Cardiac septum (tissue), 1 donor: ENCODE measurements around the gene NR2E1. TPM values are rescaled to one million over a fixed set of nuclear protein-coding genes. Genes with fewer than 3 reads are reported as not detected.

Source experiments
- DNase-seq: peaks from one replicate; pipeline ENCODE4 v3.0.0-alpha.2; 2020; ENCODE audit warnings: low spot score
- intact Hi-C: fragments of 100-400 bp; cut with DNase I; formaldehyde crosslinking; loops from one replicate; pipeline ENCODE4 v1.14.0; 2022
- total RNA-seq: library from RNA; stranded (reverse); fragmentation: NEBNext Ultra II Directional; extraction: Animal tissue kit (Norgen Biotek cat#: 25700); gene quantifications from one replicate; pipeline ENCODE4 v1.2.1, GENCODE V29; 2021
- donor health status: DM: no; HTN: no; CAD: no.

The NR2E1 gene
- total RNA-seq, 1 donor from 2014 or later: 0.08 TPM

- no peak for DNase-seq
- intact Hi-C loops: no loop called here
Observed at GRCh38 chr6:108142240-108142639, 23.6 kb upstream of the NR2E1 start.

GRCh38 chr6:108145639-108146038 lies 20.2 kb upstream of the NR2E1 start:
- intact Hi-C loops: no loop called here
- DNase-seq: no peak

- no peak for DNase-seq
- intact Hi-C loops: no loop called here
Observed at GRCh38 chr6:108152446-108152845, 13.4 kb upstream of the NR2E1 start.

GRCh38 chr6:108156180-108156937 lies 9.5 kb upstream of the NR2E1 start:
- no peak for DNase-seq
- intact Hi-C loops: no loop called here

- DNase-seq: no peak
- intact Hi-C loops: no loop called here
Observed at GRCh38 chr6:108156938-108157233, 8.9 kb upstream of the NR2E1 start.

- DNase-seq: no peak
- intact Hi-C loops: no loop called here
Observed at GRCh38 chr6:108157234-108157980, 8.4 kb upstream of the NR2E1 start.

- intact Hi-C loops: no loop called here
- no peak for DNase-seq
Observed at GRCh38 chr6:108157981-108158525, 7.8 kb upstream of the NR2E1 start.

DNA sequence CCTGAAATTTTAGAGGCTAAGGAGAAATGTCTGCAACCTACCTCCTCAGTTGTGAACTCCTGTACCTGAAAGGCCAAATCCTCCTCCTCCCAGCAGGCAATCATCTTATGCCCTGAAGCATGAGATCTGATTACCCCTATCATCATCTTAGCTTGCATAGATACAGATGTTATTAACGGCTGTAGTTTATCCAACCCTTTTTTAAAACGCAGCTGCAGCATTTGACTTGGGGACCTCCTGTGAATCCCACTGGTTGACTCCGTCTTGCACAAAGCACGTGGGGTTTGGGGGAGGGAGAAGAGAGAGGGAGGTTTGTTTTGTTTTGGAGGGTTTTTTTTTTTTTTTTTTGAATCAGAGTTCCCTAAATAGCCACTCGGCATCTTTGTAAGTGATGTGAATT lies 5.8 kb upstream of the NR2E1 start:
- DNase-seq: no peak
- intact Hi-C loops: no loop called here

- intact Hi-C loops: no loop called here
Observed at GRCh38 chr6:108161724-108162282, 4.0 kb upstream of the NR2E1 start.

DNA sequence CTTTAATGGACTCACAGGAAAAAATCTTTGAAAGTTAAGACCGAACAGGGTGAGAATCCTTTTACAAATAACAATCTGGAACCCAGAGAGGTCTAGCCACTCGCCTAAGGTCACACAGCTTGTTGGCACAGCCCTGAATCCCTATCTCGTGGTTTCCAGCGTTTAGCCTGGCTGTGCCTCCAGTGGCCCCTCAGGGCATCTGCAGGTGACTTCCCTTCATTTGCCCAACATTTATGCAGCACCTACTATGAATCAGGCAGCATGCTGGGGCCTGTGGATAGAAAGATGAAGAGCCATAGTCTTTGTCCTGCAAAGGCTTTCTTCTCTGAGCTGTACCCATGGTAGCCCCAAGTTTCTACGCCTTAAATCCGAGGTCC lies 2.6 kb upstream of the NR2E1 start:
- intact Hi-C loops: no loop called here
- no peak for DNase-seq

More at GRCh38 chr6:108161724-108162282, 4.0 kb upstream of the NR2E1 start:
- no peak for DNase-seq

DNA sequence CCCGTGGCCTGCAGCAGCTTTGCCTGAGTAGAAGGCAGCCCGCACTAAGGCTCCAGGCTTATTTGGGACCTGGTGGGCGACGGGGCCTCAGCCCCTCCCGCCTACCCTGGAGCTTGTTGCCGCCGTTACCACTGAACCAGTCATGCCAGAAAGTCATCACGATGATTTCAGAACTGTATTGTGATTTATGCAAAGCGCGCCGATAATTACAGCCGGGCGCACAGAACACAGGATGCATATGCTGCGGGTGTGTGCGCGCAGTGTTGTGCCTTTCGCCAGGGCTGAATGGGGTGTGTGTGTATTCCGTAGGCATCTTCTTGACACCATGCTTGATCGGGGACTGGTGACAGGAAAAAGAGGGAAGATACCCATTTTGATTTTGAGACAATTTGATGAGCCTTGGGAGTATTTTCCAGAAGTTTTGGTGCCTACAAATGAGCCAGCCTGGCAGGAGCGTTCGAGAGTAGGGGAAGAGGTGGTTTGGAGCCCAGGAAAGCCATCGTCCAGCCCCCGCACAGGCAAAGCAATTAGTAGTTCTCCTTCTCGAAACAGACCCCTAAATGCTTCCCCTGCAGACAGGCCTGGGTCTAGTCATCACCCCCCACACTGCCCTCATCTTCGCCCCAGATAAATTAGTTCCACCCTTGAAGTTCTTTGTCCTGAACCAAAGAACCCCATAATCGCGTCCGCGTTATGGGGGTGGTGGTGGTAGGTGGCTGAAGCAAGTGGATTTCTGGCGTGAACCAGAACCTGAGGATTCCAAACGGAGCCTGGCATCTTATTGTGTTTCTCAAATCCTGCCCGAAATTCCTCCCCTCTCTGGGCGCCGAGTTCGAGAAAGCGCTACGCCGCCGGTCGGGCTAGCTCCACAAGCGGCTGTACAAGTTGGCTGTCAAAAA lies 1.9 kb upstream of the NR2E1 start:
- DNase-seq: no peak
- intact Hi-C loops: no loop called here

GRCh38 chr6:108164543-108164814 lies 1.3 kb upstream of the NR2E1 start:
- intact Hi-C loops: no loop called here
- no peak for DNase-seq

GRCh38 chr6:108164815-108165706 lies 761 bp upstream of the NR2E1 start:
- intact Hi-C loops: loop anchor here (5.0 kb wide), 1 partner anchor 48 kb away; no protein-coding TSS in a partner anchor

GRCh38 chr6:108166664-108167448 lies 1.0 kb downstream of the NR2E1 start:
- DNase-seq: no peak
- intact Hi-C loops: loop anchor here (5.0 kb wide), 1 partner anchor 50 kb away; no protein-coding TSS in a partner anchor

More at GRCh38 chr6:108164815-108165706, 761 bp upstream of the NR2E1 start:
- DNase-seq: no peak

GRCh38 chr6:108167449-108168089 lies 1.7 kb downstream of the NR2E1 start:
- DNase-seq: no peak
- intact Hi-C loops: loop anchor here (5.0 kb wide), 1 partner anchor 50 kb away; no protein-coding TSS in a partner anchor

- intact Hi-C loops: loop anchor here (5.0 kb wide), 1 partner anchor 51 kb away; no protein-coding TSS in a partner anchor
Observed at GRCh38 chr6:108168090-108168463, 2.3 kb downstream of the NR2E1 start.

More at GRCh38 chr6:108168090-108168463, 2.3 kb downstream of the NR2E1 start:
- DNase-seq: no peak
